ENCODE measurements around the gene ERN1.

ERN1 gene

GRCh38 chr17:64069143-64069542, 60.8 kb downstream of the ERN1 start:
- H3K9me3 Mint-ChIP-seq, result peaks cover 5 to 8% of the 10 kb centered on the region in 2 donors
- no peak overlapping the region for H3K27ac Mint-ChIP-seq
- DNase-seq (no peak), ATAC-seq (replicated peaks) (no peak)
- peaks cover 50 to 62% of the 10 kb centered on the region in 2 donors for H3K36me3 Mint-ChIP-seq
- peaks cover 5 to 9% of the 10 kb centered on the region in 2 donors for H3K4me1 Mint-ChIP-seq
- H3K27me3 Mint-ChIP-seq, result peaks cover 0 to 5% of the 10 kb centered on the region in 2 donors
- no peak overlapping the region for H3K4me3 Mint-ChIP-seq

- ATAC-seq (replicated peaks) (no peak), DNase-seq (no peak)
- Mint-ChIP-seq H3K4me1 (peaks cover 12 to 14% of the 10 kb centered on the region in 2 donors), H3K9me3 (peaks cover 5 to 8% of the 10 kb centered on the region in 2 donors), H3K36me3 (peaks cover 54 to 65% of the 10 kb centered on the region in 2 donors), H3K27me3 (peaks cover 0 to 5% of the 10 kb centered on the region in 2 donors), H3K4me3 (no peak overlapping the region), H3K27ac (no peak overlapping the region)
These were observed 62.3 kb downstream of the ERN1 start for GRCh38 chr17:64067657-64068056.

DNA sequence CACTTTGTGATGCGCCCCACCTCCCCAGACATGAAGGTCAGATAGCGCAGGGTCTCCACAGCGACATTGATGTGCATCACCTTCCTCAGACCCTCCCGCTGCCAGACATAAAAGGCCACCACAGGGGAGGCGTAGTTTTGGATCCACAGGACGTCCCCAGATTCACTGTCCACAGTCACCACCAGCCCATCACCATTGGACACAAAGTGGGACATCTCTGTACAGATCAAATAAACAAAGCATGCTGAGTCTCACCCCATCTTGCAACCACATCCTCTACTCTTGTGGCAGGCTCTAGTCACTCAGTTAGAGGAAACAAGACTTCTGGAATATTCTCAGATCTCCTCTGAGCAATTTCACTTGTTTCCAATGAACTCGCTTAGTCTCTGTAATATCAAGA, 63.2 kb downstream of the ERN1 start:
- H3K4me3 Mint-ChIP-seq, result no peak overlapping the region
- ATAC-seq (replicated peaks) (no peak), DNase-seq (no peak)
- peaks cover 12 to 17% of the 10 kb centered on the region in 2 donors for H3K4me1 Mint-ChIP-seq
- H3K36me3 Mint-ChIP-seq, result peaks cover 53 to 64% of the 10 kb centered on the region in 2 donors
- H3K27ac Mint-ChIP-seq, result no peak overlapping the region
- peaks cover 0 to 5% of the 10 kb centered on the region in 2 donors for H3K27me3 Mint-ChIP-seq
- peaks cover 5 to 8% of the 10 kb centered on the region in 2 donors for H3K9me3 Mint-ChIP-seq

- Mint-ChIP-seq H3K27me3 (no peaks in the 10 kb centered on the region), H3K27ac (no peak overlapping the region), H3K4me1 (peaks cover 25 to 32% of the 10 kb centered on the region in 2 donors), H3K9me3 (peaks cover 5 to 7% of the 10 kb centered on the region in 2 donors), H3K4me3 (no peak overlapping the region), H3K36me3 (peaks cover 42 to 55% of the 10 kb centered on the region in 2 donors)
- no peak for DNase-seq
- no peak for ATAC-seq (replicated peaks)
These were observed 64.8 kb downstream of the ERN1 start for GRCh38 chr17:64065161-64065560.

DNA sequence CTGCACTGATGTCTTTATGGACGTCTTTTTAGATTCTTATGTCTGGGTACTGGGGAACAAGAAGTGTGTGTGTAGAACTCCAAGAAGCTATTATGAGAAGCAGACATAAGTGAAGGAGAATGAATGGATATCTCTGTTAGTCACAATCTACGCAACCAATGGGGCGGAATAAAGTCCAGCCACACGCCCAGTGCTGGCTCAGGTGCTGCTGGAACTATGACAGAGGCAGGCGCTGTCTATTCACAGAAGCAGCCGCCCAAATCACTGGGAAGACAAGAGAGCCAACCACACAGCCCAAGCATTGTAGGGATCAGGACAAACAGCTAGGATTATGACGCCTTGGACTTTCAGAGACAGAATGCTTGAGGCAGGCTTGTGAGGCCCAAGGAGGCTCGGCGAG, 65.6 kb downstream of the ERN1 start:
- no peaks in the 10 kb centered on the region for H3K27me3 Mint-ChIP-seq
- no peak overlapping the region for H3K4me3 Mint-ChIP-seq
- H3K9me3 Mint-ChIP-seq, result peaks cover 2 to 5% of the 10 kb centered on the region in 2 donors
- no peak for DNase-seq
- H3K4me1 Mint-ChIP-seq, result peaks cover 27 to 40% of the 10 kb centered on the region in 2 donors
- ATAC-seq (replicated peaks), result no peak
- H3K27ac Mint-ChIP-seq, result no peak overlapping the region
- H3K36me3 Mint-ChIP-seq, result peaks cover 39 to 54% of the 10 kb centered on the region in 2 donors

GRCh38 chr17:64063766-64064224, 66.1 kb downstream of the ERN1 start:
- H3K36me3 Mint-ChIP-seq, result peaks cover 37 to 52% of the 10 kb centered on the region in 2 donors
- no peaks in the 10 kb centered on the region for H3K27me3 Mint-ChIP-seq
- no peak overlapping the region for H3K27ac Mint-ChIP-seq
- peak; percentile 33 to 43 for ATAC-seq (replicated peaks)
- H3K9me3 Mint-ChIP-seq, result peaks cover 2 to 5% of the 10 kb centered on the region in 2 donors
- no peak for DNase-seq
- no peak overlapping the region for H3K4me3 Mint-ChIP-seq
- H3K4me1 Mint-ChIP-seq, result peaks cover 27 to 40% of the 10 kb centered on the region in 2 donors

DNA sequence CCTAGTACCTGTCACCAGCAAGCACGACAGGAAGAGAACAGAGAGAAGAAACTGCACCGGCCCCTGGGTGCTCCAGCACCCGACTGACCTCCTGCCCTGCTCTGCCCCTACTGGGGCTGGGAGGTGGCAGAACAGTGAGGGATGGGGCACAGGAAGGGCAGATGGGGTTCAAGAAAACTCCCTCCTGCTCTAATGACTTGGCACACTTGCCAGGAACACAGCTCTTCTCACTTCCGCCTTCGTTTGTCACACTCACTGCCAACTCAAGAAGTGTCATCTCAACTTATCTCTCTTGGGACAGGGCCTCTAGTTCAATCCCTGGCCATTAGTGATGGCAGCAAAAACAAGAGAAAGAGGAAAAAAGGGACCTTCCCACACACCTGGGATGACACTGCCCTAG, 66.9 kb downstream of the ERN1 start:
- Mint-ChIP-seq H3K27ac (peak overlapping the region; percentile 75), H3K36me3 (peaks cover 33 to 48% of the 10 kb centered on the region in 2 donors), H3K27me3 (no peaks in the 10 kb centered on the region), H3K9me3 (no peaks in the 10 kb centered on the region), H3K4me3 (no peak overlapping the region), H3K4me1 (peaks cover 27 to 40% of the 10 kb centered on the region in 2 donors)
- ATAC-seq (replicated peaks) (peak; percentile 57 to 63), DNase-seq (peak; percentile 43)

- Mint-ChIP-seq H3K4me1 (peaks cover 30 to 46% of the 10 kb centered on the region in 2 donors), H3K4me3 (no peak overlapping the region), H3K36me3 (peaks cover 23 to 45% of the 10 kb centered on the region in 2 donors), H3K9me3 (no peaks in the 10 kb centered on the region), H3K27me3 (no peaks in the 10 kb centered on the region), H3K27ac (peak overlapping the region; percentile 43)
- DNase-seq (peak; percentile 41), ATAC-seq (replicated peaks) (peak; percentile 82 to 86)
These were observed 68.6 kb downstream of the ERN1 start for GRCh38 chr17:64061178-64061898.

DNA sequence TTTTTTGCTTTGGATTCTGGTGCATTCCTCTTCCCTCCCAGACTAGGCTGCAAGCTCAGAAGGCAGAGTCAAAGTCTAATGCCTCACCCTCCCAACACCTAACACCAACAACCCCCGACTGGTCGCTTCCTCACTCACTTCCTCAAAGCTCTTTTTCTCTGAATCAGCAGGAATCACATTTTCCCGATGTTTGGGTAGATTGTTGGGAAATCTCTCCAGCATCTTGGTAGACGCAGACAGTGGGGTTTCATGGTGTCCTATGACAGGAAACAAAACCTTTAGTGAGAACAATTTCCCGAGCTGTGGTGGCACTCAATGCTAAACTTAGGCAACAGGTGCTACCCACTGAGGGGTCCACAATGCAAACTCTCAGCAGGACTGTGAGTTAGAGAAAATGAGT, 69.6 kb downstream of the ERN1 start:
- Mint-ChIP-seq H3K36me3 (peaks cover 24 to 39% of the 10 kb centered on the region in 2 donors), H3K27ac (no peak overlapping the region), H3K4me1 (peaks cover 31 to 51% of the 10 kb centered on the region in 2 donors), H3K4me3 (no peak overlapping the region), H3K9me3 (no peaks in the 10 kb centered on the region), H3K27me3 (no peaks in the 10 kb centered on the region)
- no peak for DNase-seq
- ATAC-seq (replicated peaks), result no peak

GRCh38 chr17:64059756-64060155, 70.2 kb downstream of the ERN1 start:
- peaks cover 29 to 44% of the 10 kb centered on the region in 2 donors for H3K36me3 Mint-ChIP-seq
- ATAC-seq (replicated peaks), result no peak
- H3K27me3 Mint-ChIP-seq, result no peaks in the 10 kb centered on the region
- peak overlapping the region; percentile 79 for H3K27ac Mint-ChIP-seq
- H3K4me1 Mint-ChIP-seq, result peaks cover 31 to 51% of the 10 kb centered on the region in 2 donors
- H3K9me3 Mint-ChIP-seq, result no peaks in the 10 kb centered on the region
- no peak for DNase-seq
- no peak overlapping the region for H3K4me3 Mint-ChIP-seq

- Mint-ChIP-seq H3K27me3 (no peaks in the 10 kb centered on the region), H3K36me3 (peaks cover 28 to 42% of the 10 kb centered on the region in 2 donors), H3K27ac (no peak overlapping the region), H3K9me3 (no peaks in the 10 kb centered on the region), H3K4me1 (peaks cover 29 to 47% of the 10 kb centered on the region in 2 donors), H3K4me3 (no peak overlapping the region)
- DNase-seq (no peak), ATAC-seq (replicated peaks) (no peak)
These were observed 71.3 kb downstream of the ERN1 start for GRCh38 chr17:64058621-64059020.

GRCh38 chr17:64057701-64058263, 72.2 kb downstream of the ERN1 start:
- ATAC-seq (replicated peaks), result no peak
- Mint-ChIP-seq H3K27ac (no peak overlapping the region), H3K27me3 (no peaks in the 10 kb centered on the region), H3K9me3 (no peaks in the 10 kb centered on the region), H3K4me1 (peaks cover 22 to 38% of the 10 kb centered on the region in 2 donors), H3K4me3 (no peak overlapping the region), H3K36me3 (peaks cover 30 to 49% of the 10 kb centered on the region in 2 donors)
- no peak for DNase-seq

- Mint-ChIP-seq H3K27ac (peak overlapping the region; percentile 40), H3K4me1 (peaks cover 21 to 31% of the 10 kb centered on the region in 2 donors), H3K9me3 (no peaks in the 10 kb centered on the region), H3K4me3 (peak overlapping the region; percentile 35 to 47), H3K36me3 (peaks cover 33 to 53% of the 10 kb centered on the region in 2 donors), H3K27me3 (no peaks in the 10 kb centered on the region)
- ATAC-seq (replicated peaks) (peak; percentile 82 to 83), DNase-seq (peak; percentile 51)
These were observed 73.5 kb downstream of the ERN1 start for GRCh38 chr17:64056269-64057005.

All from stimulated activated naive B cell treated with anti-CD40 and anti-IgM and Interleukin-4, amounts not matched to agents 10 μg/mL and 1 μg/mL and 100 μg/mL, for 72 hours (primary cell).